Colonic mucosa (tissue), 4 donors: ENCODE data around the gene C19orf38. TPM values are rescaled to one million over a fixed set of nuclear protein-coding genes. Genes with fewer than 3 reads are reported as not detected.

Source experiments
- DNase-seq: peaks from one replicate; pipeline ENCODE4 v3.0.0-alpha.2; 2020
- H3K27ac ChIP-seq: fragments of 200-600 bp; one replicate; pipeline ENCODE4 v1.8.0; 2021
- H3K27me3 ChIP-seq: fragments of 200-600 bp; one replicate; pipeline ENCODE4 v1.8.0; 2021
- H3K36me3 ChIP-seq: fragments of 200-600 bp; one replicate; pipeline ENCODE4 v1.8.0; 2021
- H3K4me1 ChIP-seq: fragments of 200-600 bp; one replicate; pipeline ENCODE4 v1.8.0; 2021; ENCODE audit warnings: mild to moderate bottlenecking
- H3K4me3 ChIP-seq: fragments of 200-600 bp; one replicate; pipeline ENCODE4 v1.8.0; 2021
- H3K9ac ChIP-seq, 2 donors: one replicate each; pipeline ENCODE4 v1.7.0; 2013; ENCODE audit warnings: control low read depth in 2 of 2, low read depth in 2 of 2, low read length in 2 of 2
- H3K9me3 ChIP-seq: fragments of 200-600 bp; one replicate; pipeline ENCODE4 v1.8.0; 2021
- CTCF ChIP-seq: fragments of 200-600 bp; IDR thresholded peaks from one replicate; pipeline ENCODE4 v1.8.0; 2022; ENCODE audit warnings: antibody characterized with exemption, mild to moderate bottlenecking
- intact Hi-C: fragments of 100-400 bp; cut with DNase I; formaldehyde crosslinking; loops from one replicate; pipeline ENCODE4 v1.14.1; 2022
- total RNA-seq, 2 donors: library from RNA; stranded (reverse); fragmentation: NEBNext Ultra II Directional in 1 of 2; extraction: Animal tissue kit (Norgen Biotek cat#: 25700) in 1 of 2; gene quantifications; one replicate each; pipeline ENCODE4 v1.2.1, GENCODE V29; 2021
- donor health status: healthy.
- donor health status: DM: no; HTN: no; CAD: no.
- donor health status: DM: no; HTN: no; CAD: no.

Gene C19orf38
- 1 to 10 TPM in 1 of 2 donors, under 1 TPM in 1; 0.77 to 1.5 TPM for total RNA-seq

GRCh38 chr19:10848230-10848856 is at the start of gene C19orf38:
TSS of gene C19orf38 (plus strand) at chr19:10848415. CDS start at chr19:10848509, 94 bp downstream.
- Histone ChIP-seq H3K4me1 (no peaks in the 10 kb centered on the region), H3K27me3 (no peaks in the 10 kb centered on the region), H3K9me3 (no peaks in the 10 kb centered on the region), H3K9ac (peak within 1 kb of the TSS in 1 of 2 donors; percentile 19), H3K27ac (no peak within 1 kb of the TSS), H3K36me3 (no peaks in the 10 kb centered on the region), H3K4me3 (no peak within 1 kb of the TSS)
- intact Hi-C loops, result no loop called here
- TF ChIP-seq CTCF, result no peak
- DNase-seq, result no peak

- no peak for TF ChIP-seq CTCF
- intact Hi-C loops, result no loop called here
- Histone ChIP-seq H3K36me3 (peaks cover 47% of the 10 kb centered on the region), H3K9me3 (no peaks in the 10 kb centered on the region), H3K27me3 (no peaks in the 10 kb centered on the region), H3K4me3 (no peak overlapping the region), H3K4me1 (no peaks in the 10 kb centered on the region), H3K27ac (no peak overlapping the region), H3K9ac (no peak overlapping the region)
- no peak for DNase-seq
Measured at GRCh38 chr19:10800488-10800887, 47.7 kb upstream of the C19orf38 start.

- no peak for DNase-seq
- peaks cover 39% of the 10 kb centered on the region for H3K36me3 ChIP-seq
- H3K9ac ChIP-seq, result no peak overlapping the region
- H3K4me3 ChIP-seq, result no peak overlapping the region
- intact Hi-C loops, result no loop called here
- H3K4me1 ChIP-seq, result no peaks in the 10 kb centered on the region
- no peak for TF ChIP-seq CTCF
- no peak overlapping the region for H3K27ac ChIP-seq
- H3K27me3 ChIP-seq, result no peaks in the 10 kb centered on the region
- no peaks in the 10 kb centered on the region for H3K9me3 ChIP-seq
Measured at GRCh38 chr19:10802479-10802878, 45.7 kb upstream of the C19orf38 start.

- intact Hi-C loops, result no loop called here
- TF ChIP-seq CTCF, result no peak
- H3K36me3 ChIP-seq, result peaks cover 35% of the 10 kb centered on the region
- H3K4me1 ChIP-seq, result no peaks in the 10 kb centered on the region
- no peaks in the 10 kb centered on the region for H3K9me3 ChIP-seq
- no peaks in the 10 kb centered on the region for H3K27me3 ChIP-seq
- H3K27ac ChIP-seq, result no peak overlapping the region
- H3K4me3 ChIP-seq, result no peak overlapping the region
- DNase-seq, result no peak
- no peak overlapping the region for H3K9ac ChIP-seq
Measured at GRCh38 chr19:10803252-10803651, 45.0 kb upstream of the C19orf38 start.

- DNase-seq, result no peak
- Histone ChIP-seq H3K4me1 (no peaks in the 10 kb centered on the region), H3K36me3 (peaks cover 36% of the 10 kb centered on the region), H3K27ac (no peak overlapping the region), H3K9ac (no peak overlapping the region), H3K27me3 (no peaks in the 10 kb centered on the region), H3K4me3 (no peak overlapping the region), H3K9me3 (no peaks in the 10 kb centered on the region)
- no peak for TF ChIP-seq CTCF
- intact Hi-C loops, result no loop called here
Measured at GRCh38 chr19:10805065-10805757, 43.0 kb upstream of the C19orf38 start.
